ENCODE measurements around the gene PTPRCAP. TPM values are rescaled to one million over a fixed set of nuclear protein-coding genes. Genes with fewer than 3 reads are reported as not detected.

PTPRCAP gene
- total RNA-seq, 1 experiment from 2014 or later, result 1.7 TPM

- Histone ChIP-seq H3K4me2 (ENCODE audit: insufficient read depth, insufficient read length, low read length) (no peak overlapping the region), H4K5ac (ENCODE audit: insufficient read length, low read depth, low read length) (no peak overlapping the region), H3K14ac (ENCODE audit: insufficient read depth, low read length) (no peak overlapping the region), H2BK5ac (ENCODE audit: insufficient read length, low read length) (no peak overlapping the region), H2AK5ac (ENCODE audit: insufficient read length, low read length) (no peak overlapping the region), H3K9ac (ENCODE audit: extremely low read depth, insufficient read length, low read length) (no peak overlapping the region), H3K23ac (ENCODE audit: insufficient read length, low read depth, low read length) (no peak overlapping the region), H3K4ac (ENCODE audit: low read depth, low read length) (no peak overlapping the region), H2BK20ac (ENCODE audit: low read depth, low read length, poor library complexity, severe bottlenecking) (no peak overlapping the region), H4K8ac (replicated peaks; ENCODE audit: insufficient read length, low read depth, low read length) (no peak overlapping the region), H2BK120ac (ENCODE audit: low read depth, low read length, poor library complexity, severe bottlenecking) (no peak overlapping the region), H3T11ph (ENCODE audit: low read length) (no peak overlapping the region), H2BK12ac (ENCODE audit: insufficient read length, low read depth, low read length) (no peak overlapping the region), H2AFZ (ENCODE audit: low read length) (no peak overlapping the region), H3K9me3 (ENCODE audit: control insufficient read depth, low read depth, low read length) (no peaks in the 10 kb centered on the region), H3K4me1 (ENCODE audit: insufficient read depth, low read length) (no peaks in the 10 kb centered on the region; the same call in 1 of the 2 replicates), H3K79me2 (ENCODE audit: insufficient read depth, low read length) (no peaks in the 10 kb centered on the region), H3K27ac (ENCODE audit: insufficient read length, low read depth, low read length) (no peak overlapping the region), H4K20me1 (ENCODE audit: control insufficient read depth, insufficient read depth, insufficient read length) (no peaks in the 10 kb centered on the region), H3K27me3 (ENCODE audit: insufficient read depth, low read length) (no peaks in the 10 kb centered on the region), H3K23me2 (ENCODE audit: insufficient read length, low read depth, low read length, poor library complexity, severe bottlenecking) (peaks cover 13% of the 10 kb centered on the region), H3K56ac (ENCODE audit: insufficient read length, low read depth, low read length) (no peak overlapping the region), H3K18ac (ENCODE audit: insufficient read length, low read depth, low read length) (no peak overlapping the region), H3K79me1 (ENCODE audit: insufficient read depth, low read depth, low read length, poor library complexity, severe bottlenecking) (no peaks in the 10 kb centered on the region), H4K91ac (ENCODE audit: insufficient read length, low read depth, low read length) (no peak overlapping the region), H2BK15ac (ENCODE audit: low read depth, low read length) (no peak overlapping the region)
- Mint-ChIP-seq H3K27me3 (ENCODE audit: low read depth) (no peaks in the 10 kb centered on the region), H3K4me3 (no peak overlapping the region; a peak in 2 of 5 replicates), H3K4me1 (peaks cover 26 to 30% of the 10 kb centered on the region in 2 experiments), H3K36me3 (ENCODE audit: insufficient read depth in 1 of 3, low read depth in 3 of 3) (peaks cover 17 to 39% (median 34%) of the 10 kb centered on the region in 3 experiments), H3K27ac (no peak overlapping the region), H3K9me3 (no peaks in the 10 kb centered on the region; a peak in 1 of 5 replicates)
- no CpG with 5 or more reads among the region's 18 CpGs for WGBS (ENCODE audit: extremely low coverage, insufficient read length, low lambda C conversion rate)
- DNase-seq, result no peak
- no peak for TF ChIP-seq CTCF (conservative IDR thresholded peaks at IDR 0.05)
Observed at GRCh38 chr11:67393437-67393836, 44.0 kb downstream of the PTPRCAP start.
